Measurements from ENCODE around the gene KANSL1. TPM values are rescaled to one million over a fixed set of nuclear protein-coding genes. Genes with fewer than 3 reads are reported as not detected.

Gene KANSL1
- total and polyA plus RNA-seq, 9 of the 15 experiments (the other 6 are each of a cell fraction or from before 2014, with no cell fraction given) = 3.6 to 55.4 (median 31.8) TPM

GRCh38 chr17:46012506-46013079 lies 180.6 kb downstream of the KANSL1 start:
- WGBS (ENCODE audit: insufficient coverage, low coverage, missing lambda C conversion rate) = 36% methylated on average over 8 of the region's 11 CpGs
- CTCF ChIA-PET (ENCODE audit: low intra/inter-chr PET ratio) = no interaction called here
- FAIRE-seq = no peak

More at GRCh38 chr17:46012506-46013079, 180.6 kb downstream of the KANSL1 start:
- peaks cover 3 to 34% of the 10 kb centered on the region in 2 experiments; a peak in 3 of 5 replicates for H3K27me3 ChIP-seq (ENCODE audit: control insufficient read depth in 2 of 2, insufficient read depth in 2 of 2, low read length in 2 of 2)
- H3K9me3 ChIP-seq (replicated peaks; ENCODE audit: control insufficient read depth, insufficient read depth, low read depth, low read length) = no peaks in the 10 kb centered on the region
- POLR2A ChIA-PET = interaction anchor here (1.3 kb wide), 2 partner anchors 22 to 107 kb away, joined by 3 to 5 read pairs; no protein-coding TSS in a partner anchor
- no peak for ATAC-seq
- no peak overlapping the region for H3K4me3 ChIP-seq
- H3K79me2 ChIP-seq (ENCODE audit: control insufficient read depth, insufficient read depth, low read length) = no peaks in the 10 kb centered on the region
- intact Hi-C loops (cut with micrococcal nuclease) (no loop called here), in situ Hi-C loops (cut with MboI) (no loop called here)
- no TSS peak for BruUV-seq (replicated peaks)
- peaks cover 0 to 27% of the 10 kb centered on the region in 2 experiments; a peak in 4 of 5 replicates for H3K4me1 ChIP-seq (replicated peaks in 1 of 2; ENCODE audit: control insufficient read depth in 2 of 2, insufficient read depth in 2 of 2, low read length in 2 of 2)
- TF ChIP-seq TRIM28 (IDR thresholded peaks at IDR 0.05) (no peak), IFI16 (CRISPR knock-in tag; IDR thresholded peaks at IDR 0.05) (no peak), ZNF511 (CRISPR knock-in tag; IDR thresholded peaks at IDR 0.05) (no peak), PATZ1 (CRISPR knock-in tag; IDR thresholded peaks at IDR 0.05; ENCODE audit: borderline replicate concordance) (no peak), E2F6 (IDR thresholded peaks at IDR 0.05; ENCODE audit: borderline replicate concordance in 1 of 2, extremely low read depth in 1 of 2, insufficient read depth in 1 of 2, insufficient read length in 1 of 2, low read depth in 1 of 2, low read length in 1 of 2, poor library complexity in 1 of 2, severe bottlenecking in 1 of 2) (no peak), PTBP1 (IDR thresholded peaks at IDR 0.05; ENCODE audit: low read depth, low read length) (no peak)
- no peak overlapping the region for H3K4me2 ChIP-seq (ENCODE audit: insufficient read depth, low read length)
- peaks cover 3% of the 10 kb centered on the region; the same call in 1 of the 2 replicates for H4K20me1 ChIP-seq (replicated peaks; ENCODE audit: control insufficient read depth, insufficient read depth, low read length)
- H3K9ac ChIP-seq (ENCODE audit: insufficient read depth in 1 of 2, low read depth in 2 of 2, low read length in 2 of 2) = peak overlapping the region in 1 of 2 experiments; percentile 36; a peak in 2 of 4 replicates
- no peaks in the 10 kb centered on the region for H3K9me1 ChIP-seq (ENCODE audit: control insufficient read depth, insufficient read depth, low read length)
- H2AFZ ChIP-seq (ENCODE audit: low read depth, low read length) = no peak overlapping the region
- DNase-seq (ENCODE audit: extremely low read depth in 1 of 4, low spot score in 3 of 4) = no peak
- no peak overlapping the region for H3K27ac ChIP-seq (ENCODE audit: extremely low read depth, low read depth, low read length)
- H3K36me3 ChIP-seq (ENCODE audit: control insufficient read depth, insufficient read depth, low read length) = no peaks in the 10 kb centered on the region

Data from K562 (cell line).